ENCODE measurements around the gene PLA2G6.

DNA sequence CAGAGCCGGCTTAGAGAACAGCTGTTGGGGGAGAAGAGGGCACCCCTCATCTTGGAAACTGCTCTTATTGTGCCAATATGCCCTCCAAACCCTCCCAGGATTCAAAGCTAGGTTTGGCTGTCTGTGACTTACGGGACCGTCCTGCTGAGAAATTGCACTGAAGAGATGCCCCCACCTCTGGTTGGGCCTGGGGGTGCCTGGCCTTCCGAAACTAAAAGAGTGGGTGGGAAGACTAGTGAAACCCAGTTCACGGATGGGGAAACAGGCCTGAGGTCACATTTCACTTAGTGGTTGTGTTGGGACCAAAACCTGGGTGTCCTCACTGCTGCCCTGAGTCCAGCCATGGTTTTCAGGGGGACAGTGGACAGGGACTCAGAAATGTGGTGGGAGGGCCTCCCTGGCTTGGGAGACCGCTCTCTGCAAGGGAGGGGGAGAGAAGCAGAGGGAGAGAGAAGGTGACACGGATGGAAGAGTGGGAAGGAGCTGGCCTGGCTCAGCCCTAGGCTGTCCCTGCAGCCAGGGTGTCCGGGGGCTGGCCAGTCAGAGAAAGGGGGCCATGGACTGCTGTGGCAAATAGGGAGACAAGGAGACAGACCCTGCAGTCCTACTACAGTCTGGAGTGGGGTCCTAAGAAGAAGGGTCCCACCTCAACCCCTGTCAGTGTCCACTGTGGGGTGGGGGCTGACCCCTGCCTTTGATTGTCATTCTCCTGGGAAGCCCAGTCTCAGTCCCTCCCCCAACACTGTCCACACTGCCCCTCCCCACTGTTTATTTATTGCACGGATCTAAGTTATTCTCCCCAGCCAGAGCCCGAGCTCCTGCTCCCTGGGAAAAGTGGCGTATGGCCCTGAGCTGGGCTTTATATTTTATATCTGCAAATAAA lies 33.8 kb upstream of the PLA2G6 start:
- TF ChIP-seq, protein P1, sequence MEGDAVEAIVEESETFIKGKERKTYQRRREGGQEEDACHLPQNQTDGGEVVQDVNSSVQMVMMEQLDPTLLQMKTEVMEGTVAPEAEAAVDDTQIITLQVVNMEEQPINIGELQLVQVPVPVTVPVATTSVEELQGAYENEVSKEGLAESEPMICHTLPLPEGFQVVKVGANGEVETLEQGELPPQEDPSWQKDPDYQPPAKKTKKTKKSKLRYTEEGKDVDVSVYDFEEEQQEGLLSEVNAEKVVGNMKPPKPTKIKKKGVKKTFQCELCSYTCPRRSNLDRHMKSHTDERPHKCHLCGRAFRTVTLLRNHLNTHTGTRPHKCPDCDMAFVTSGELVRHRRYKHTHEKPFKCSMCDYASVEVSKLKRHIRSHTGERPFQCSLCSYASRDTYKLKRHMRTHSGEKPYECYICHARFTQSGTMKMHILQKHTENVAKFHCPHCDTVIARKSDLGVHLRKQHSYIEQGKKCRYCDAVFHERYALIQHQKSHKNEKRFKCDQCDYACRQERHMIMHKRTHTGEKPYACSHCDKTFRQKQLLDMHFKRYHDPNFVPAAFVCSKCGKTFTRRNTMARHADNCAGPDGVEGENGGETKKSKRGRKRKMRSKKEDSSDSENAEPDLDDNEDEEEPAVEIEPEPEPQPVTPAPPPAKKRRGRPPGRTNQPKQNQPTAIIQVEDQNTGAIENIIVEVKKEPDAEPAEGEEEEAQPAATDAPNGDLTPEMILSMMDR (IDR thresholded peaks at IDR 0.05), result no peak
- no peak for TF ChIP-seq POLR2A (IDR thresholded peaks at IDR 0.05)
- TF ChIP-seq POLR2AphosphoS5 (IDR thresholded peaks at IDR 0.05), result no peak
